GM13977 (cell line): ENCODE data around the gene MBD5.

Experiments
- DNase-seq: peaks from one replicate; pipeline ENCODE4 v3.0.0; 2012; ENCODE audit warnings: low spot score
- in situ Hi-C: fragments of 300-500 bp; cut with MboI; formaldehyde crosslinking; loops from one replicate; pipeline ENCODE4 v1.12.0; 2022; ENCODE audit warnings: low sequenced_read_pairs, low pct_unique_long_range_greater_than_20kb, mixed read lengths, inconsistent platforms; ENCODE audit not compliant: unreplicated experiment
- TF ChIP-seq, protein P1 (sequence below): IDR thresholded peaks from 2 replicates; pipeline ENCODE4 v1.5.1; 2012; ENCODE audit warnings: mild to moderate bottlenecking, control low read depth; ENCODE audit not compliant: insufficient read depth; ENCODE audit errors: extremely low read depth, missing control alignments

Gene MBD5

GRCh38 chr2:148306027-148306426 is 285.1 kb downstream of the MBD5 start:
- TF ChIP-seq, protein P1, sequence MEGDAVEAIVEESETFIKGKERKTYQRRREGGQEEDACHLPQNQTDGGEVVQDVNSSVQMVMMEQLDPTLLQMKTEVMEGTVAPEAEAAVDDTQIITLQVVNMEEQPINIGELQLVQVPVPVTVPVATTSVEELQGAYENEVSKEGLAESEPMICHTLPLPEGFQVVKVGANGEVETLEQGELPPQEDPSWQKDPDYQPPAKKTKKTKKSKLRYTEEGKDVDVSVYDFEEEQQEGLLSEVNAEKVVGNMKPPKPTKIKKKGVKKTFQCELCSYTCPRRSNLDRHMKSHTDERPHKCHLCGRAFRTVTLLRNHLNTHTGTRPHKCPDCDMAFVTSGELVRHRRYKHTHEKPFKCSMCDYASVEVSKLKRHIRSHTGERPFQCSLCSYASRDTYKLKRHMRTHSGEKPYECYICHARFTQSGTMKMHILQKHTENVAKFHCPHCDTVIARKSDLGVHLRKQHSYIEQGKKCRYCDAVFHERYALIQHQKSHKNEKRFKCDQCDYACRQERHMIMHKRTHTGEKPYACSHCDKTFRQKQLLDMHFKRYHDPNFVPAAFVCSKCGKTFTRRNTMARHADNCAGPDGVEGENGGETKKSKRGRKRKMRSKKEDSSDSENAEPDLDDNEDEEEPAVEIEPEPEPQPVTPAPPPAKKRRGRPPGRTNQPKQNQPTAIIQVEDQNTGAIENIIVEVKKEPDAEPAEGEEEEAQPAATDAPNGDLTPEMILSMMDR = no peak
- no peak for DNase-seq
- in situ Hi-C loops = no loop called here

DNA sequence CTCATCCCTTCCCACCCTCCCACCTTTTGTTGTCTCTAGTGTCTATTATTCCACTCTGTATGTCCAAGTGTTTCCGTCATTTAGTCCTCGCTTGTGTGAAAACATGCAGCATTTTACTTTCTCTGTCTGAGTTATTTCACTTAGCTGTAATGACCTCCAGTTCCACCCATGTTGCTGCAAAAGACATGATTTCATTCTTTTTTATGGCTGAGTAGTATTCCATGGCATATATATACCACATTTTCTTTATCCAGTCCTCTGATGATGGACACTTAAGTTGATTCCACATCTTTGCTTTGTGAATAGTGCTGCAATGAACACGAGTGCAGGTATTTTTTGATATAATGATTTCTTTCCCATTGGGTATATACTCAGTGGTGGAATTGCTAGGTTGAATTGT is 296.7 kb downstream of the MBD5 start:
- DNase-seq = no peak
- TF ChIP-seq, protein P1 = no peak
- in situ Hi-C loops = no loop called here

- no peak for DNase-seq
- TF ChIP-seq, protein P1 = no peak
Observed at GRCh38 chr2:148338541-148338940, 317.6 kb downstream of the MBD5 start.

DNA sequence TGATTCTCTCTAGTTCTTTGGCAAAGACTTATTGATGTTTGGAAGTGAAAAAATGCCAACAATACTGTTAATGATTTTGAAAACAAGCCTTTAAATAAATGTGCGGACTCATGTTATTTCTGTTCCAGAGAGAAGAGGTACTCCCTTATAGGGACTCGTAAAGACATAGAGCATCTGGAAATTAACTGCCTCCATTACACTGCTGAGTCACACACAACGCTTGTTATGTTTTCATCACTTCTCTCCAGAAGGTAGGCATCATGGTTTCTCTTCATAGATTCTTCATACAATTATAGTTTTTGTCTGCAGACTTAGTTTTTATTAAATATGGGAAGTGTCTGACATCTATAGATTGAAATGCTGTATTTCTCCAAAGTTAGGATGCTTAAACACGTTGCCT is 321.2 kb downstream of the MBD5 start:
- DNase-seq = no peak
- TF ChIP-seq, protein P1 = no peak
- in situ Hi-C loops = no loop called here

More at GRCh38 chr2:148338541-148338940, 317.6 kb downstream of the MBD5 start:
- in situ Hi-C loops = no loop called here

DNA sequence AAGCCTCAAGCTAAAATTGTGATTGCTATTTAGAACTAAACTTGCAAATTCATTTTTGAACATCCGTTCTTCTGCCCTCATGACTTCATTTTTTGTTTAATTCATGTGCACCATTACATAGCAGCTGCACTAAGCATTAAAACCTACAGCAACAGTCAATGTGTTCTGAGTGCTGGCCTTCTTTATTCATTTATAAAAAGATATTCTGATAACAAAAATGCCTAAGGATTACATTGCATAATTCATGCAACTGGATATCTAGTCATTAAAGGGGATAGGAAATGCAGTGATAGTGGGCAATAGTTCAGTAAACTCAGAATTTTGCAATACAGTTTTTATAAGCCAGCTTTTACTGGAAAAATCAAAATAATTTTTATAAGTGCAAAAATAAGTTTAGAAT is 329.3 kb downstream of the MBD5 start:
- DNase-seq = no peak
- TF ChIP-seq, protein P1 = no peak
- in situ Hi-C loops = no loop called here

GRCh38 chr2:148351437-148352143 is 330.7 kb downstream of the MBD5 start:
- in situ Hi-C loops = no loop called here
- TF ChIP-seq, protein P1 = no peak
- no peak for DNase-seq
